KOPT-K1 (cell line): ENCODE data around the gene NTSR1.
A peak's percentile ranks its signal among the peaks of the same experiment; 100 is the strongest.

ENCODE experiments used
- H3K27ac ChIP-seq: fragments of 200-600 bp; sonication (generic); 2 replicates; pipeline ENCODE4 v1.5.1; 2016; ENCODE audit warnings: antibody characterized with exemption, mild to moderate bottlenecking, low read depth, low read length; ENCODE audit not compliant: poor library complexity, severe bottlenecking
- H3K36me3 ChIP-seq: fragments of 200-600 bp; sonication (generic); 2 replicates; pipeline ENCODE4 v1.5.1; 2017; ENCODE audit warnings: antibody characterized with exemption, mild to moderate bottlenecking, low read length, moderate library complexity; ENCODE audit not compliant: insufficient read depth
- H3K9me3 ChIP-seq: fragments of 200-600 bp; sonication (generic); 2 replicates; pipeline ENCODE4 v1.5.1; 2017; ENCODE audit warnings: antibody characterized with exemption, low read length, mild to moderate bottlenecking; ENCODE audit not compliant: insufficient read depth, poor library complexity, severe bottlenecking

The NTSR1 gene

GRCh38 chr20:62705627-62706026, 3.0 kb upstream of the NTSR1 start:
- no peak overlapping the region for H3K27ac ChIP-seq
- H3K9me3 ChIP-seq, result no peaks in the 10 kb centered on the region
- no peaks in the 10 kb centered on the region for H3K36me3 ChIP-seq

GRCh38 chr20:62706344-62706743, 2.3 kb upstream of the NTSR1 start:
- Histone ChIP-seq H3K9me3 (no peaks in the 10 kb centered on the region), H3K36me3 (no peaks in the 10 kb centered on the region), H3K27ac (no peak overlapping the region)

GRCh38 chr20:62706857-62707256, 1.8 kb upstream of the NTSR1 start:
- Histone ChIP-seq H3K27ac (peak overlapping the region; percentile 20), H3K9me3 (no peaks in the 10 kb centered on the region), H3K36me3 (no peaks in the 10 kb centered on the region)

- H3K9me3 ChIP-seq, result no peaks in the 10 kb centered on the region
- H3K27ac ChIP-seq, result peak overlapping the region; percentile 20
- H3K36me3 ChIP-seq, result no peaks in the 10 kb centered on the region
These were observed 1.2 kb upstream of the NTSR1 start for GRCh38 chr20:62707276-62707920.

GRCh38 chr20:62707921-62708521, 615 bp upstream of the NTSR1 start:
- H3K36me3 ChIP-seq, result no peaks in the 10 kb centered on the region
- no peaks in the 10 kb centered on the region for H3K9me3 ChIP-seq
- peak overlapping the region; percentile 22 for H3K27ac ChIP-seq

- Histone ChIP-seq H3K9me3 (no peaks in the 10 kb centered on the region), H3K36me3 (no peaks in the 10 kb centered on the region), H3K27ac (no peak overlapping the region)
These were observed 885 bp downstream of the NTSR1 start for GRCh38 chr20:62709537-62709905.

GRCh38 chr20:62710221-62710885, 1.7 kb downstream of the NTSR1 start:
- Histone ChIP-seq H3K36me3 (no peaks in the 10 kb centered on the region), H3K27ac (no peak overlapping the region), H3K9me3 (no peaks in the 10 kb centered on the region)

GRCh38 chr20:62710886-62711702, 2.5 kb downstream of the NTSR1 start:
- H3K9me3 ChIP-seq, result no peaks in the 10 kb centered on the region
- H3K36me3 ChIP-seq, result no peaks in the 10 kb centered on the region
- H3K27ac ChIP-seq, result no peak overlapping the region

- Histone ChIP-seq H3K27ac (no peak overlapping the region), H3K36me3 (no peaks in the 10 kb centered on the region), H3K9me3 (no peaks in the 10 kb centered on the region)
These were observed 3.1 kb downstream of the NTSR1 start for GRCh38 chr20:62711703-62712101.

GRCh38 chr20:62712606-62713005, 4.0 kb downstream of the NTSR1 start:
- H3K27ac ChIP-seq, result no peak overlapping the region
- H3K9me3 ChIP-seq, result no peaks in the 10 kb centered on the region
- no peaks in the 10 kb centered on the region for H3K36me3 ChIP-seq

- H3K9me3 ChIP-seq, result no peaks in the 10 kb centered on the region
- no peaks in the 10 kb centered on the region for H3K36me3 ChIP-seq
- H3K27ac ChIP-seq, result no peak overlapping the region
These were observed 5.4 kb downstream of the NTSR1 start for GRCh38 chr20:62714006-62714405.

GRCh38 chr20:62714799-62715198, 6.2 kb downstream of the NTSR1 start:
- Histone ChIP-seq H3K9me3 (peaks cover 6% of the 10 kb centered on the region), H3K36me3 (no peaks in the 10 kb centered on the region), H3K27ac (no peak overlapping the region)

GRCh38 chr20:62715201-62715600, 6.6 kb downstream of the NTSR1 start:
- Histone ChIP-seq H3K9me3 (peaks cover 10% of the 10 kb centered on the region), H3K27ac (peak overlapping the region; percentile 61)

GRCh38 chr20:62716198-62716940, 7.7 kb downstream of the NTSR1 start:
- H3K36me3 ChIP-seq, result no peaks in the 10 kb centered on the region
- peak overlapping the region; percentile 61 for H3K27ac ChIP-seq
- peaks cover 21% of the 10 kb centered on the region for H3K9me3 ChIP-seq

More at GRCh38 chr20:62715201-62715600, 6.6 kb downstream of the NTSR1 start:
- H3K36me3 ChIP-seq, result no peaks in the 10 kb centered on the region
